NCI-H526 treated with DMSO at 0.1 percent for 48 hours (cell line): ENCODE data around the gene RASGRP2.

ENCODE experiments used
- DNase-seq: peaks from one replicate; lab custom pipeline; 2025; lab: John Stamatoyannopoulos, UW

Gene RASGRP2

GRCh38 chr11:64743591-64744543, at the start of gene RASGRP2:
Gene RASGRP2, minus strand, starts transcription at chr11:64744142. Its CDS starts 1,276 bp downstream, at chr11:64742866.
- DNase-seq, result peak; percentile 30

GRCh38 chr11:64792482-64792881, 48.5 kb upstream of the RASGRP2 start:
- DNase-seq, result no peak

- DNase-seq, result no peak
These were observed 47.9 kb upstream of the RASGRP2 start for GRCh38 chr11:64791781-64792291.

- no peak for DNase-seq
These were observed 46.5 kb upstream of the RASGRP2 start for GRCh38 chr11:64790205-64791095.

GRCh38 chr11:64789331-64790204, 45.6 kb upstream of the RASGRP2 start:
- DNase-seq, result no peak

GRCh38 chr11:64788321-64789215, 44.6 kb upstream of the RASGRP2 start:
- no peak for DNase-seq

GRCh38 chr11:64787526-64788320, 43.8 kb upstream of the RASGRP2 start:
- DNase-seq, result no peak

GRCh38 chr11:64786308-64786707, 42.4 kb upstream of the RASGRP2 start:
- no peak for DNase-seq

- no peak for DNase-seq
These were observed 41.1 kb upstream of the RASGRP2 start for GRCh38 chr11:64784813-64785581.

- DNase-seq, result peak; percentile 100
These were observed 34.7 kb upstream of the RASGRP2 start, which contains the start of gene SF1 for GRCh38 chr11:64778473-64779298. Gene SF1, minus strand, starts transcription at chr11:64778542. Its CDS starts 150 bp downstream, at chr11:64778392.

- DNase-seq, result no peak
These were observed 34.2 kb upstream of the RASGRP2 start for GRCh38 chr11:64778223-64778472.

GRCh38 chr11:64777449-64778222, 33.7 kb upstream of the RASGRP2 start:
- DNase-seq, result peak; percentile 64

GRCh38 chr11:64776875-64777274, 32.9 kb upstream of the RASGRP2 start:
- DNase-seq, result no peak

GRCh38 chr11:64776425-64776824, 32.5 kb upstream of the RASGRP2 start:
- DNase-seq, result no peak

- no peak for DNase-seq
These were observed 30.2 kb upstream of the RASGRP2 start for GRCh38 chr11:64774144-64774543.

GRCh38 chr11:64772303-64773018, 28.5 kb upstream of the RASGRP2 start:
- DNase-seq, result no peak

- DNase-seq, result no peak
These were observed 27.9 kb upstream of the RASGRP2 start for GRCh38 chr11:64771861-64772260.
